CD4-positive, CD25-positive, alpha-beta regulatory T cell (primary cell): ENCODE results near the gene ADAMTS15. TPM values are rescaled to one million over a fixed set of nuclear protein-coding genes. Genes with fewer than 3 reads are reported as not detected.

Source experiments
- ATAC-seq, 2 donors: fragments of 150-1000 bp; cut with Tn5 transposase; one replicate each; pipeline ENCODE4 v1.10.0; 2021; ENCODE audit warnings: low read depth in 2 of 2, moderate number of reproducible peaks in 2 of 2, moderate library complexity in 1 of 2
- DNase-seq, 3 donors: peaks; one replicate each; pipeline versions ENCODE4 v3.0.0 to v3.0.0-alpha.2; 2012 to 2022; ENCODE audit warnings: mixed read lengths in 1 of 3
- H3K27ac ChIP-seq: one replicate; pipeline ENCODE4 v1.7.0; 2013; ENCODE audit warnings: mild to moderate bottlenecking, low read length; ENCODE audit not compliant: insufficient read depth, poor library complexity, severe bottlenecking
- H3K27me3 ChIP-seq: one replicate; pipeline ENCODE4 v1.7.0; 2013; ENCODE audit warnings: low read length; ENCODE audit not compliant: control insufficient read depth, insufficient read depth
- H3K36me3 ChIP-seq: one replicate; pipeline ENCODE4 v1.7.0; 2013; ENCODE audit warnings: mild to moderate bottlenecking, low read length, moderate library complexity; ENCODE audit not compliant: control insufficient read depth, insufficient read depth
- H3K4me1 ChIP-seq: 2 replicates; pipeline ENCODE4 v1.7.0; 2013; ENCODE audit warnings: mild to moderate bottlenecking, low read length; ENCODE audit not compliant: insufficient read depth, control insufficient read depth, poor library complexity, severe bottlenecking
- H3K4me3 ChIP-seq: one replicate; pipeline ENCODE4 v1.7.0; 2013; ENCODE audit warnings: low read depth, mild to moderate bottlenecking, low read length, moderate library complexity
- H3K9me3 ChIP-seq, 2 experiments: 1 replicate in 1 of 2; 2 replicates in 1 of 2; pipeline ENCODE4 v1.7.0; 2013; ENCODE audit warnings: low read length in 2 of 2, mild to moderate bottlenecking in 1 of 2, moderate library complexity in 1 of 2; ENCODE audit not compliant: control insufficient read depth in 2 of 2
- H3K27ac Mint-ChIP-seq, 3 donors: one replicate each; pipeline ENCODE4 v1.8.0; 2020 to 2022; ENCODE audit warnings: mild to moderate bottlenecking in 3 of 3, mixed read lengths in 3 of 3, moderate library complexity in 2 of 3
- H3K27me3 Mint-ChIP-seq: one replicate; pipeline ENCODE4 v1.8.0; 2022; ENCODE audit warnings: mild to moderate bottlenecking, mixed read lengths
- H3K36me3 Mint-ChIP-seq: one replicate; pipeline ENCODE4 v1.8.0; 2020; ENCODE audit warnings: mixed read lengths
- H3K4me1 Mint-ChIP-seq, 4 donors: one replicate each; pipeline ENCODE4 v1.8.0; 2020 to 2022; ENCODE audit warnings: mixed read lengths in 4 of 4, mild to moderate bottlenecking in 1 of 4
- H3K4me3 Mint-ChIP-seq, 4 donors: one replicate each; pipeline ENCODE4 v1.8.0; 2020 to 2022; ENCODE audit warnings: mild to moderate bottlenecking in 4 of 4, mixed read lengths in 4 of 4, moderate library complexity in 3 of 4
- H3K9me3 Mint-ChIP-seq, 7 donors: one replicate each; pipeline ENCODE4 v1.8.0; 2020 to 2022; ENCODE audit warnings: mixed read lengths in 7 of 7, mild to moderate bottlenecking in 3 of 7, moderate library complexity in 2 of 7
- polyA plus RNA-seq, 4 donors: library from polyadenylated mRNA; unstranded; fragments of 300-500 nt; fragmentation: Illumina TruSeq; gene quantifications; one replicate each; pipeline ENCODE4 v1.2.3, GENCODE V29; 2021
- total RNA-seq: library from RNA; stranded (reverse); gene quantifications from one replicate; pipeline ENCODE4 v1.2.3, GENCODE V29; 2022

Gene ADAMTS15
- total and polyA plus RNA-seq, 5 donors from 2014 or later = not detected

DNA sequence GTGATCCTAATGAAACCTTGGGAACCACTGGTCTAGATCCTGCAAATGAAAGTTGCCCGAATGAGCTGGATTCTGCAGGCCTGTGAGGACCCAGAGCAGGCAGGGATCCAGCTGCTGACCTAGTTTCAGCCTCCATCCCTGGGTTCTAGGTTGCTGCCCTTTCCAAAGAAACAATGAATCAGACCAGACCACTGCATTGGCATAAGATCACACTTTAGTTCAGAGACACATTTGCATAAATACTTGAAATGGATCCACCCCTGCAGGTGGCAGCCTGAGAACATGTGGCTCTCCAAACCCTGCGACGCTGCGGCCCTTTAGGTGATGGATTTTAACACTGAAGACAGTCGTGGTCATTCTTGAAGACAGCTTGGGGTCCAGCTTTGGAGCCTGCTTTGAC is 43.7 kb upstream of the ADAMTS15 start:
- Histone ChIP-seq H3K9me3 (no peaks in the 10 kb centered on the region), H3K27ac (no peak overlapping the region), H3K36me3 (no peaks in the 10 kb centered on the region), H3K4me3 (no peak overlapping the region), H3K4me1 (peaks cover 4% of the 10 kb centered on the region), H3K27me3 (no peaks in the 10 kb centered on the region)
- Mint-ChIP-seq H3K27ac (no peak overlapping the region), H3K27me3 (peaks cover 8% of the 10 kb centered on the region), H3K4me1 (peaks cover 0 to 11% (median 0%) of the 10 kb centered on the region in 4 donors), H3K36me3 (no peaks in the 10 kb centered on the region), H3K9me3 (no peaks in the 10 kb centered on the region), H3K4me3 (no peak overlapping the region)
- no peak for ATAC-seq
- DNase-seq = no peak

DNA sequence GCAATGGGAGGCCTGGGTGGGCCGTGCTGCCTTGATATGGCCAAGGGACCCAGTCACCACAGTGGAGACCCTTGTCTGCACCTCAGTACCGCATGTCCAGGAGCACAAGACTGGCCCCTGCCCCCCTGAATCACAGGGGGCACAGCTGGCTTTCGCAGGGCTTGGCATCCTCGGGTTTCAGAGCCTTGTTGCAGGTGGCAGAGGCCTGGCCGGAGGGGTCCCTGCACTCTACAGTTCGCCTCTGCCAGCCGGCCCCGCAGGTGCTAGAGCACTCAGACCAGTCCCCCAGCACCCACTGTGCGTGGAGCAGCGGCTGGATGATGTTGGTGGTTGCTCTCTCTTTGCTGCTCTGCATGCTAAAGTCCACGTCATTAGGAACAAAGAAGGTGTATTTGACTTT is 43.0 kb upstream of the ADAMTS15 start:
- Mint-ChIP-seq H3K4me3 (no peak overlapping the region), H3K9me3 (no peaks in the 10 kb centered on the region), H3K27ac (no peak overlapping the region), H3K4me1 (peaks cover 0 to 6% (median 0%) of the 10 kb centered on the region in 4 donors), H3K36me3 (no peaks in the 10 kb centered on the region), H3K27me3 (peaks cover 4% of the 10 kb centered on the region)
- Histone ChIP-seq H3K27me3 (no peaks in the 10 kb centered on the region), H3K4me1 (peaks cover 4% of the 10 kb centered on the region), H3K9me3 (no peaks in the 10 kb centered on the region), H3K36me3 (no peaks in the 10 kb centered on the region), H3K4me3 (no peak overlapping the region), H3K27ac (no peak overlapping the region)
- ATAC-seq (no peak), DNase-seq (no peak)

DNA sequence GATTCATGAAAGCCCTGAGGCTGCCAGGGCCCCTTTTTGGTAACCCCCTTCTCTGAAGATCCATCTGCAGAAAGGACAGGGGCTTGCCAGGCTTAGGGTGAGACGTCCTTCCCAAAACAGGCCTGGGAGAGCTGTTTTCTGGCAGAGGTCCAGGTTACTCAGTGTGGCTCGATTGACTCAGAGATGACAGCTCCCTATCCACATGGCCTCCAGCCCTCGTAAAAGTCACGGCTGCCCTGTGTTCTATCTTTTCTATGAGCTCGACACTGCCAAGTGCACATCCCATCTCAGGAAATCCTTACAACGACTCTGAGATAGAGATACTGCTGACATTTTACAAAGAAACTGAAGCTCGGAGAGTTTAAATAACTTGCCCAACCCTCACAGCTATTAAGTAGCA is 40.5 kb upstream of the ADAMTS15 start:
- ATAC-seq (no peak), DNase-seq (no peak)
- Histone ChIP-seq H3K36me3 (no peaks in the 10 kb centered on the region), H3K27ac (no peak overlapping the region), H3K27me3 (no peaks in the 10 kb centered on the region), H3K4me3 (no peak overlapping the region), H3K4me1 (no peaks in the 10 kb centered on the region), H3K9me3 (no peaks in the 10 kb centered on the region)
- H3K27me3 Mint-ChIP-seq = no peaks in the 10 kb centered on the region
- no peak overlapping the region for H3K4me3 Mint-ChIP-seq
- no peak overlapping the region for H3K27ac Mint-ChIP-seq
- H3K36me3 Mint-ChIP-seq = no peaks in the 10 kb centered on the region
- no peaks in the 10 kb centered on the region for H3K9me3 Mint-ChIP-seq
- H3K4me1 Mint-ChIP-seq = no peaks in the 10 kb centered on the region

DNA sequence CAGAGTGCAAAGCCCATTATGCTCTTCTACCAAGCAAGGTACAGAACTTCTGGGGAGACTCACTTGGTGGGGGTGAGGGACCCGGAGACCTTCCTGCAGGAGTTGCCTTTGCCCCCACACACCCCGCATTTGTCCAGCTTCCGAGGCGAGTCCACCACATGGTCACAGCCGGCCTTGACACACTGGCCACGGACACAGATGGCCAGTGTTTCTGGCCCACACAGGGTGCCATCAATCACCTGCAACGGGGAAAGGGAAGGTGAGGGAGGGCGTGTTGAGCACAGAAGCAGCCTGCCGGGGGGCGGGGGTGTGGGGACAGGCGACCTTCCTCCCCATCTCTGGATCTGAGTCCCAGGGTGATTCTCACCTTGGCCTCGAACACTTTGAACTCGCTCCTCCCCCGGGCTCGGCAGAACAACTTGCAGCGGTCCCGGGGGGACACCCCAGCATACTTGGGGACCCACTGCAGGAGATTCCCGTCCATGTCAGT is 40.0 kb upstream of the ADAMTS15 start:
- H3K36me3 Mint-ChIP-seq = no peaks in the 10 kb centered on the region
- no peak for DNase-seq
- no peaks in the 10 kb centered on the region for H3K4me1 Mint-ChIP-seq
- Histone ChIP-seq H3K36me3 (no peaks in the 10 kb centered on the region), H3K9me3 (no peaks in the 10 kb centered on the region), H3K27me3 (no peaks in the 10 kb centered on the region), H3K27ac (no peak overlapping the region), H3K4me3 (no peak overlapping the region), H3K4me1 (no peaks in the 10 kb centered on the region)
- H3K27me3 Mint-ChIP-seq = no peaks in the 10 kb centered on the region
- ATAC-seq = no peak
- H3K4me3 Mint-ChIP-seq = no peak overlapping the region
- no peak overlapping the region for H3K27ac Mint-ChIP-seq
- H3K9me3 Mint-ChIP-seq = no peaks in the 10 kb centered on the region

DNA sequence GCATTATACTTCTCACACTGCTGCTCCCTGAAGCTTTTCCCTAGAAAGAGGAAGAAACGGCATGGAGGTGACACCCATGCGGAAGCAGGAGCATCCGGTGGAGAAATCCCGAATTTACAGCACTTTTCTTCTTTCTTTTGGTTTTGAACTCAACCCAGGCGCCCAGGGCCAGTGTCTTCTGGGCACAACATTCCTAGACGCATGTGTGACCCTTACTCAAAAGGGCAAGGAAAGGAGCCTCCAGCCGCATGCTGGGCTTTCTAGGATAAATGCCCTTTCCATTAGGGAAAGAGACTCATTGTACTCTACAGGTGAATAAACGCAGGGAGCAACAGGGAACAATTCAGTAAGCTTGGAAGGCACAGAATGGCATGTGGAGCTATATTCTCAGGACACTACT is 39.5 kb upstream of the ADAMTS15 start:
- no peak for DNase-seq
- ATAC-seq = no peak
- H3K4me3 ChIP-seq = no peak overlapping the region
- H3K27ac ChIP-seq = no peak overlapping the region
- no peaks in the 10 kb centered on the region for H3K36me3 ChIP-seq
- H3K9me3 ChIP-seq = no peaks in the 10 kb centered on the region
- no peaks in the 10 kb centered on the region for H3K4me1 ChIP-seq
- H3K9me3 Mint-ChIP-seq = no peaks in the 10 kb centered on the region
- H3K27me3 Mint-ChIP-seq = no peaks in the 10 kb centered on the region
- no peaks in the 10 kb centered on the region for H3K36me3 Mint-ChIP-seq
- no peak overlapping the region for H3K27ac Mint-ChIP-seq
- H3K4me3 Mint-ChIP-seq = no peak overlapping the region
- no peaks in the 10 kb centered on the region for H3K4me1 Mint-ChIP-seq
- no peaks in the 10 kb centered on the region for H3K27me3 ChIP-seq

DNA sequence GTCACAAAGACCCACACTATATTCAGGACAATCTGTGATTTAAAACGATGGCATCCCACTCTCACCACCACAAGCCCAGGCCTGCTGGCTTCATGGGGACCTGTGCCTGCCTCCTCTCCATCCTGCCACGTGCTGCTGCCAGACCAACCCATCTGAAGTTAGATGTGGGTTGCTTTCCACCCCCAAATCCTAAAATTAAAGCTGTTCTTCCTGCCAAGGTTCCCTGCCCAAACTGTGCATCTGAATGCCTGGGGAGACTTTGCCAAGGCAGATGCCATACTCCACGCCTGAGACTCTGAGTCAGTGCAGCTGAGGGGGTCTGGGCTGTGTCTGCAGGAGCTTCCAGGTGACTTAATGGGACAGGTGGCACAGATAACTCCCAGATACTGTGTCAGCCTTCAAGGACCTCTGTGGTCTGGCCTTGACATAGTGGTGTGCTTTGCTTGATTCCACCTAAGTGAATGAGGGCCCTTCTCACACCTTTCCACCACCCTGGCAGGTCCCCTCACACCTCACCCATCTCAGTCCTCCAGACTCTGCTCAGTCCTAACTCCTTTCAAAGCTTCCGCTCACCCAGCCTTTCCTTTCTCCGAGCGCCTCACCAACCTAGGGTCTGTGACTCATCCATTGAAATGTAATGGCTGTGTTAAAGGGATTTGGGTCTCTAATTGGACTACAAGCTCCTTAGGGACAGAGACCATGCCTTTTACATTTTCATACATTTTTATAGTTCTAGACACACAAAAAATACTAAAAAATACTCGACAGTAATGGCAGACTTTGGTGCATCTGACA is 38.7 kb upstream of the ADAMTS15 start:
- Mint-ChIP-seq H3K9me3 (no peaks in the 10 kb centered on the region), H3K4me1 (no peaks in the 10 kb centered on the region), H3K4me3 (no peak overlapping the region), H3K36me3 (no peaks in the 10 kb centered on the region), H3K27me3 (no peaks in the 10 kb centered on the region), H3K27ac (no peak overlapping the region)
- Histone ChIP-seq H3K4me1 (no peaks in the 10 kb centered on the region), H3K27me3 (no peaks in the 10 kb centered on the region), H3K36me3 (no peaks in the 10 kb centered on the region), H3K4me3 (no peak overlapping the region), H3K27ac (no peak overlapping the region), H3K9me3 (no peaks in the 10 kb centered on the region)
- ATAC-seq = no peak
- no peak for DNase-seq

DNA sequence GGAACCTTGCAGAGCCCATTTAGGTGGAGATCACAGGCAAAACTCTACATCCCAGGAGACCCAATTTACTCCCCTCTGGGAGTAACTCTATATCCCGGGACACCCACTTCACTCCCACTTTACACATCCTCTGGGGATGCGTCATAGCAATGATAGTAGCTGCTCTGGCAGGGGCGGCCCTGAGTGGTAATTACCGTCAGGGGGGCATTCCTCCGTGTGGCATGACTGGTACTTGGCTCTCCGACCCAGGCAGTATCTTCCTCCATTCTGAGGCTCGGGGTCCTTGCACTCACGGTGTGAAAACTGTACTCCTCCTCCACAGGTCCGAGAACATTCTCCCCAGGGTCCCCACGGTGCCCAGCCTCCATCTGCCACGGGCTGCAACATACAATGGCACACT is 37.2 kb upstream of the ADAMTS15 start:
- no peaks in the 10 kb centered on the region for H3K27me3 ChIP-seq
- no peaks in the 10 kb centered on the region for H3K9me3 Mint-ChIP-seq
- no peak for DNase-seq
- no peaks in the 10 kb centered on the region for H3K36me3 Mint-ChIP-seq
- no peak overlapping the region for H3K4me3 ChIP-seq
- no peaks in the 10 kb centered on the region for H3K4me1 ChIP-seq
- H3K27ac Mint-ChIP-seq = no peak overlapping the region
- no peak overlapping the region for H3K27ac ChIP-seq
- H3K9me3 ChIP-seq = no peaks in the 10 kb centered on the region
- no peaks in the 10 kb centered on the region for H3K27me3 Mint-ChIP-seq
- H3K4me1 Mint-ChIP-seq = no peaks in the 10 kb centered on the region
- no peak for ATAC-seq
- no peaks in the 10 kb centered on the region for H3K36me3 ChIP-seq
- no peak overlapping the region for H3K4me3 Mint-ChIP-seq

DNA sequence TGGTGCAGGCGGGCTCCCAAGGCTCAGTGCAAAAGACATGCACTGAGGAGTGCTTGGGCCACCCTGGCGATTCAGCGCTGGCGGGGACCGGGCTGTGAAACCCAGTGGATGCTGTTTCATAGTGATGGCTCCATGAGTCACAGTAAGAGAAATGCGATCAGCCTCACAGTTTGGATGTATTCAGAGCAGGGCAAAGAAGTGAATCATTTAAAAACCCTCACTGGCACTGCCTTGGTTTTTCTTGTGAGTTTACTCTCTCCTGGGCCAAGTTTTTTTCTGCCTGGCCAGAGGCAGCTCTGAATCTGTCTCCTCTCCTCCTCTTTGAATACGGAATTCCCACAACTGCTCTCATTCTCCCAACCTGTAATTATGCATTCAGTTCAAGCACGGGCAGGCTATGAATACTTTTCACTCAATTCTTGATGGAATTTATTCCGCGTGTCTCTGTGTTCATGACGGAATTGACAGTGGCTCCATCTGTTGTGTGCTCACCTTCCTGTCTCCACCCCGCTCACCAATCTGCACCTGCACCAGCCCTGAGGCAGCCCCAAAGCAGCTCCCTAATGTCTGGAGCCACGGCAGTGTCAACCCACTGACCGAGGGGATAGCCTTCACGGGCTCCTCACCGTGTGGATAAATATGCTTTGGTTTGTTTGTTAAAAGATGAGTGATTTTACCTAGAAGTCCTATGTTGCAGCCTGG is 34.9 kb upstream of the ADAMTS15 start:
- DNase-seq = no peak
- no peaks in the 10 kb centered on the region for H3K36me3 ChIP-seq
- H3K27me3 Mint-ChIP-seq = no peaks in the 10 kb centered on the region
- no peaks in the 10 kb centered on the region for H3K9me3 ChIP-seq
- H3K4me3 ChIP-seq = no peak overlapping the region
- no peaks in the 10 kb centered on the region for H3K4me1 ChIP-seq
- no peak for ATAC-seq
- no peak overlapping the region for H3K27ac ChIP-seq
- no peaks in the 10 kb centered on the region for H3K27me3 ChIP-seq
- H3K36me3 Mint-ChIP-seq = no peaks in the 10 kb centered on the region
- H3K27ac Mint-ChIP-seq = no peak overlapping the region
- H3K4me3 Mint-ChIP-seq = no peak overlapping the region
- no peaks in the 10 kb centered on the region for H3K4me1 Mint-ChIP-seq
- H3K9me3 Mint-ChIP-seq = no peaks in the 10 kb centered on the region
